SU-DHL-6 (cell line): Measurements from ENCODE around the gene GNG7.

Source experiments
- H2AFZ ChIP-seq: fragments of 200-600 bp; sonication (generic); 2 replicates; pipeline ENCODE4 v1.6.1; 2014; ENCODE audit warnings: low read depth, mild to moderate bottlenecking, moderate library complexity, mixed read lengths, antibody characterized with exemption, low read length; ENCODE audit not compliant: severe bottlenecking
- H3F3A ChIP-seq: fragments of 200-600 bp; shearing (Covaris generic); 2 replicates; pipeline ENCODE4 v1.6.0; 2016; ENCODE audit warnings: antibody characterized with exemption, mild to moderate bottlenecking; ENCODE audit not compliant: insufficient read depth
- H3K27ac ChIP-seq: fragments of 200-600 bp; sonication (generic); 2 replicates; pipeline ENCODE4 v1.5.1; 2016; ENCODE audit warnings: low read depth, mild to moderate bottlenecking, low read length, moderate library complexity, mixed read lengths
- H3K27me3 ChIP-seq: fragments of 200-600 bp; sonication (generic), shearing (Covaris generic); 2 replicates; pipeline ENCODE4 v1.6.0; 2014; ENCODE audit warnings: mild to moderate bottlenecking, low read length
- H3K36me3 ChIP-seq: fragments of 200-600 bp; sonication (generic); 2 replicates; pipeline ENCODE4 v1.6.1; 2014; ENCODE audit warnings: mild to moderate bottlenecking, low read length, mixed read lengths
- H3K4me2 ChIP-seq: fragments of 300-600, 200-600 bp; shearing (Covaris generic), sonication (generic); 2 replicates; pipeline ENCODE4 v1.6.0; 2014; ENCODE audit warnings: low read length, low read depth, mild to moderate bottlenecking; ENCODE audit not compliant: poor library complexity, severe bottlenecking
- H3K4me3 ChIP-seq: fragments of 200-600 bp; sonication (generic); 2 replicates; pipeline ENCODE4 v1.5.1; 2014; ENCODE audit warnings: antibody characterized with exemption, low read length, mild to moderate bottlenecking, mixed read lengths; ENCODE audit not compliant: insufficient read depth, poor library complexity, severe bottlenecking
- H3K79me2 ChIP-seq: fragments of 200-600 bp; sonication (generic); 2 replicates; pipeline ENCODE4 v1.6.1; 2014; ENCODE audit warnings: mild to moderate bottlenecking, low read length, moderate library complexity; ENCODE audit not compliant: insufficient read depth
- H3K9ac ChIP-seq: fragments of 200-600 bp; sonication (generic); 2 replicates; pipeline ENCODE4 v1.7.0; 2014; ENCODE audit warnings: mild to moderate bottlenecking, low read length
- H3K9me2 ChIP-seq: fragments of 200-600 bp; sonication (generic); replicated peaks from 2 replicates; pipeline ENCODE4 v1.6.1; 2014; ENCODE audit warnings: low read length; ENCODE audit not compliant: insufficient read depth
- H3K9me3 ChIP-seq: fragments of 200-600 bp; sonication (generic); 2 replicates; pipeline ENCODE4 v1.6.1; 2014; ENCODE audit warnings: low read length, mixed read lengths; ENCODE audit not compliant: insufficient read depth
- H4K20me1 ChIP-seq: fragments of 200-600 bp; sonication (generic); 2 replicates; pipeline ENCODE4 v1.6.1; 2014; ENCODE audit warnings: low read depth, mild to moderate bottlenecking, antibody characterized with exemption, low read length, moderate library complexity, mixed read lengths
- CTCF ChIP-seq: fragments of 200-600 bp; sonication (generic); IDR thresholded peaks from one replicate; pipeline ENCODE4 v1.5.1; 2017; ENCODE audit warnings: antibody characterized with exemption, mild to moderate bottlenecking, low read length, moderate library complexity; ENCODE audit not compliant: insufficient read depth, poor library complexity, severe bottlenecking
- EZH2phosphoT487 ChIP-seq: fragments of 200-600 bp; sonication (generic), shearing (Covaris generic); conservative IDR thresholded peaks from 2 replicates; pipeline ENCODE4 v1.6.1; 2018; ENCODE audit warnings: mild to moderate bottlenecking, antibody characterized with exemption, low read length, moderate library complexity, mixed read lengths

The GNG7 gene

GRCh38 chr19:2732157-2732725, 29.7 kb upstream of the GNG7 start:
- no peaks in the 10 kb centered on the region for H3K9me2 ChIP-seq
- no peak overlapping the region for H3K9ac ChIP-seq
- no peaks in the 10 kb centered on the region for H3K79me2 ChIP-seq
- H3F3A ChIP-seq, result no peaks in the 10 kb centered on the region
- no peak overlapping the region for H2AFZ ChIP-seq
- H3K9me3 ChIP-seq, result no peaks in the 10 kb centered on the region
- TF ChIP-seq CTCF (no peak), EZH2phosphoT487 (no peak)
- no peak overlapping the region for H3K4me2 ChIP-seq
- H3K36me3 ChIP-seq, result 0 out of 2 replicates have a peak, but pooled peaks cover 3% of the 10 kb centered on the region
- no peaks in the 10 kb centered on the region for H3K27me3 ChIP-seq
- no peak overlapping the region for H3K4me3 ChIP-seq
- H3K27ac ChIP-seq, result no peak overlapping the region
- no peaks in the 10 kb centered on the region for H4K20me1 ChIP-seq

GRCh38 chr19:2731181-2731995, 28.9 kb upstream of the GNG7 start:
- Histone ChIP-seq H4K20me1 (no peaks in the 10 kb centered on the region), H3K9ac (no peak overlapping the region), H3K9me2 (no peaks in the 10 kb centered on the region), H3K36me3 (no peaks in the 10 kb centered on the region), H3K4me3 (no peak overlapping the region), H3F3A (no peaks in the 10 kb centered on the region), H3K4me2 (no peak overlapping the region), H3K27ac (no peak overlapping the region), H3K27me3 (no peaks in the 10 kb centered on the region), H3K79me2 (no peaks in the 10 kb centered on the region), H3K9me3 (no peaks in the 10 kb centered on the region), H2AFZ (no peak overlapping the region)
- TF ChIP-seq EZH2phosphoT487 (no peak), CTCF (no peak)

GRCh38 chr19:2729943-2730818, 27.7 kb upstream of the GNG7 start:
- Histone ChIP-seq H3K9ac (no peak overlapping the region), H3F3A (no peaks in the 10 kb centered on the region), H3K27me3 (no peaks in the 10 kb centered on the region), H3K4me3 (no peak overlapping the region), H3K27ac (no peak overlapping the region), H3K79me2 (no peaks in the 10 kb centered on the region), H2AFZ (no peak overlapping the region), H4K20me1 (no peaks in the 10 kb centered on the region), H3K9me2 (no peaks in the 10 kb centered on the region), H3K4me2 (no peak overlapping the region), H3K36me3 (no peaks in the 10 kb centered on the region), H3K9me3 (no peaks in the 10 kb centered on the region)
- TF ChIP-seq EZH2phosphoT487 (no peak), CTCF (no peak)
